Activated CD4-positive, CD25-positive, alpha-beta regulatory T cell treated with anti-CD3 and anti-CD28 coated beads, Interleukin-2, amount 50 U/mL, for 16 hours (primary cell): ENCODE data around the gene GTF2A1L.
"Not testable (repeated sequence)": the region's sequence is repeated elsewhere in the genome, so short reads cannot be mapped to it uniquely, and the experiment has no call there.

Source experiments
- DNase-seq: peaks from one replicate; pipeline ENCODE4 v3.0.0-alpha.2; 2020; ENCODE audit warnings: low read depth, low spot score

GTF2A1L gene

DNA sequence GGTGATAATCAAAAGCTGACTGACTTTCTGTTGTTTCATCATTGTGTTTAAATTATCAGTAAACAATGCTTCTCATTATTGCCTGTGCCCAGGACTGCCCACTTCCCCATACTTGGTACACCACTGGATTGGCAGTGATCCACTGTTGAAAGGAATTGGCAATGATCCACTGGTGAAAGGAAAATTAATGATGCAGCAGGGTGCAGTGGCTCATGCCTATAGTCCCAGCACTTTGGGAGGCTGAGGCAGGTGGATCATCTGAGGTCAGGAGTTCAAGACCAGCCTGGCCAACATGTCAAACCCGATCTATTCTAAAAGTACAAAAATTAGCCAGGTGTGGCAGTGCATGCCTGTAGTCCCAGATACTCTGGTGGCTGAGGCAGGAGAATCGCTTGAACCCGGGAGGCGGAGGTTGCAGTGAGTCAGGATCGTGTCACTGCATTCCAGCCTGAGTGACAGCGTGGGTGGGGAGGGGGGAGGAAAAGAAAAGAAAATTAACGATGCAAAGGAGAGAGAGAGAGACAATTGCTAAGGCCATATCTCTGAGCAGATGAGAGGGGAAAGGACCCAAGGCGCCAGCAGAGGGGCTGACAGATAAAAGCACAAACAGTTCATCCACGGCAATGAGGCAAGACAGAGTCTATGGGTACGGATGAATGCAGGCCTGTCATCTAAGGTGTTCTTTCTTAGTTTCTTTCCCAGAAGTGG is 10.2 kb upstream of the GTF2A1L start:
- no peak for DNase-seq

GRCh38 chr2:48613211-48613610 is 4.4 kb upstream of the GTF2A1L start:
- no peak for DNase-seq

DNA sequence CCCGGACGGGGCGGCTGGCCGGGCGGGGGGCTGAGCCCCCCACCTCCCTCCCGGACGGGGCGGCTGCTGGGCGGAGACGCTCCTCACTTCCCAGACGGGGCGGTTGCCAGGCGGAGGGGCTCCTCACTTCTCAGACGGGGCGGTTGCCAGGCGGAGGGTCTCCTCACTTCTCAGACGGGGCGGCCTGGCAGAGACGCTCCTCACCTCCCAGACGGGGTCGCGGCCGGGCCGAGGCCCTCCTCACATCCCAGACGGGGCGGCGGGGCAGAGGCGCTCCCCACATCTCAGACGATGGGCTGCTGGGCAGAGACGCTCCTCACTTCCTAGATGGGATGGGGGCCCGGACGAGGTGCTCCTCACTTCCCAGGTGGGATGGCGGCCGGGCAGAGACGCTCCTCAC is 3.1 kb upstream of the GTF2A1L start:
- not testable (repeated sequence) for DNase-seq

- DNase-seq: no peak
These were observed 1.9 kb downstream of the GTF2A1L start for GRCh38 chr2:48619526-48619925.

- DNase-seq: no peak
These were observed 2.9 kb downstream of the GTF2A1L start for GRCh38 chr2:48620604-48621003.

GRCh38 chr2:48622691-48623090 is 5.0 kb downstream of the GTF2A1L start:
- not testable (repeated sequence) for DNase-seq

GRCh38 chr2:48624696-48625095 is 7.0 kb downstream of the GTF2A1L start:
- DNase-seq: no peak

- no peak for DNase-seq
These were observed 8.4 kb downstream of the GTF2A1L start for GRCh38 chr2:48626047-48626446.

DNA sequence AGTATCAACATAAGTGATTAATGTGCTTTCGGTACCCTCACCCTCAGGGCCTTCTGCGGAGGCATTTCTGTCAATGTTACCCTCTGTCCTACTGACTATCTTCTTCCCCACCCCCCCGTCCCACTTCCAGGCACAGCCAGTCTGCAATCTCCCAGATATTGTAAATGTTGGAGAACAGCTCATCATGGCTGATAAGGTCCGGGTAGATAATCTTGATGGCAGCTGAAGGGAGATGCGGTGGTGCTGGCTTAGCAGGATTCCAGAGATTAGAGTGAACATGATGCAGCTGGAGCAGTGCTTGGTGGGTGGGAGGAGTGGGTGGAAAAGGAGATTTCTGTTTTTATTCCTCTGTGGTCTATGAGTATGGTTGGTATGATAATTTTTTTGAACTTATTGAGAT is 15.5 kb downstream of the GTF2A1L start:
- DNase-seq: no peak

DNA sequence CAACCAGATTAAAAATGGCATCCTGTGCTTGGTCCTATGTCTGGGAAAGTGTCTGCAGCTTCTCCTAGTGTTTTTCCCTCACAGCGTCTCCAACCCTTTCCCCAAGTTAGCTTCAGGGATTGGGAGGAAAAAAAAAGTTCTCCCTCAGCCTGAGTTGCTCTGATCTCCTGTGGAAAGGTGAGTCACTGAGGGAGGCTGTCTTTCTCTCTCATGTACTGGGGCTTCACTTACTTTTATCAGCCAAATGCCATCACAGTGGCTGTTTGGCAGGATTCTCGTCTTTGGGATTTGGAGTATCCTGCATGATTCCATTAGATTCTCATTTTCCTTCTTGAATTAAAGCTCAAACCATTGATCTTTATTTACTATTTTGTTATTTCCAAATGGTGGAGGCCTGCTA is 18.1 kb downstream of the GTF2A1L start:
- DNase-seq: no peak

GRCh38 chr2:48638261-48638660 is 20.6 kb downstream of the GTF2A1L start:
- DNase-seq: no peak

- no peak for DNase-seq
These were observed 33.6 kb downstream of the GTF2A1L start for GRCh38 chr2:48651158-48651790.

- no peak for DNase-seq
These were observed 51.3 kb downstream of the GTF2A1L start for GRCh38 chr2:48668992-48669391.

- DNase-seq: no peak
These were observed 55.9 kb downstream of the GTF2A1L start for GRCh38 chr2:48673581-48673980.

DNA sequence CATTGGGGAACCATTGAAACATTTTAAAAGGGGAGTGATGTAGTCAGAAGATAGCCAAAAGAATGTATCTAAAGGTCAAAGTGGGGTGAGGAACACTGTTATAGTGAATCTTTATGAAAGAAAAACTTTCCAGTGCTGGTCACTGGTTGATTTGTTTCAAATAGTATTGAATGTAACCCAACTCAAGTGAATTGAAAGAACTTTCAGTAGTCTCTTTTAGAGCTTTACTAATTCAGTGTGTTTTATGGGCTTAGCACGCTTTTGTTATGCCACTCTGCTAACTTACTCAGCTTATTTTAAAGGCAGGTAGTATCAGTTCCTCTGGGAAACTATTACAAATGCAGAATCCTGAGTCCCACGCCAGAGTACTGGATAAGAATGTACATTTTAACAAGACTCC is 57.3 kb downstream of the GTF2A1L start:
- no peak for DNase-seq

DNA sequence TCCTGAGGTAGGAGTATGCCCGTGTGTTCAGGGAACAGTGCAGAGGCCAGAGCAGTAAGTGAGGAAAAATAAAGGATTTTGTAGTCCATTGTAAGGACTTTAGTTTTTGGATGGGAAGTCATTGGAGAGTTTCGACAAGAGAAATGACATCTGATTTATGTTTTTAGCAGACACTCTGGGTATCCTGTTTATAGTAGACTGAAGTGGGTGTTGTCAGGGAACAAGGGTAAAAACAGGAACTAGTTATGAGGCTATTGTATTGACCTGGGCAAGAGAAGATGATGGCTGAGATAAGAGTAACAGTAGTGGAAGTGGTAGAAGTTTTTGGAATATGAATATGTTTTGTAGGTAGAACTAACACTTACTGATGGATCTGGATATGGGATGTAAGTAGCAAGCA is 59.8 kb downstream of the GTF2A1L start:
- no peak for DNase-seq

- no peak for DNase-seq
These were observed 67.5 kb downstream of the GTF2A1L start for GRCh38 chr2:48685126-48685525.

GRCh38 chr2:48691935-48692691 is 74.5 kb downstream of the GTF2A1L start:
- no peak for DNase-seq

- DNase-seq: no peak
These were observed 75.4 kb downstream of the GTF2A1L start for GRCh38 chr2:48693066-48693465.

- no peak for DNase-seq
These were observed 76.0 kb downstream of the GTF2A1L start for GRCh38 chr2:48693645-48694044.

DNA sequence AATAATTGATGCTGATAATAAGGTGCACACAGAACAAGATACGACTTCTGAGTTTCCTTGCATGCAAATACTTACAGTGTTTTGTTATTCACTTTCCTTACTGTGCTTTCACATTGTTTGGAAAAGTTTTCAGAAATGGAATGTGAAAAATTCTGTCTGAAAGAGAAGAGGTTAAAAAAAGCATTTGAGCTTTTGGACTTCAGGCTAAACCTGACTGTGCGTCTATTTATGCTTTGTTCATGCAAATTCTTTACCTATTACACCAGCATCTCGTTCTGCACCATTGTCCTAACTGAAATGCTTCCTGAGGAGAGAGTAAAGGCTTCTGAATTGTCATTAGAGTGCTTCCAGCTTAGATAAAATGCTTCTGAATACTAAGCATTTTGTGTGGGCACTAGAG is 76.5 kb downstream of the GTF2A1L start:
- DNase-seq: no peak

DNA sequence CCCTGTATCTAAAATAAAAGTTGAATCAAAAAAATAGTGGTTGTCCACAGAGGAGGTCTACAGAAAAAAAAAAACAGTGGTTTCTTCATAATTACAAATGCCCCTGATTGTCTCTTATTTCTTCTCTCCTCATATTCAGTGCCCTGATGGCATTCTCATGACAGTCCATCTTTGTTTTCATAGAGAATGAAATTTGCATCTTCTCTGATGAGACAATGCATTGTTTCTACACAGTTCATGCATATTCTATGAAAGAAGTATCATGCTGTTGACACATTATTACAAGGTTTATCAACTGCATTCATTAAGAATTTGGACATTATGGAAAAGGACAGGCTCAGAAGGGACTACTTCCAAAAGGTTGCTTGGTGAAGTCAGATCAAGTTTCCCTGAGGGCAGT is 78.3 kb downstream of the GTF2A1L start:
- no peak for DNase-seq

- no peak for DNase-seq
These were observed 79.2 kb downstream of the GTF2A1L start for GRCh38 chr2:48696881-48697280.
